ENCODE results near the gene FOXD3.
"Not testable (repeated sequence)": the region's sequence is repeated elsewhere in the genome, so short reads cannot be mapped to it uniquely, and the experiment has no call there.

Gene FOXD3

GRCh38 chr1:63321066-63321784, 1.1 kb upstream of the FOXD3 start:
- DNase-seq (ENCODE audit: low spot score) = no peak

DNA sequence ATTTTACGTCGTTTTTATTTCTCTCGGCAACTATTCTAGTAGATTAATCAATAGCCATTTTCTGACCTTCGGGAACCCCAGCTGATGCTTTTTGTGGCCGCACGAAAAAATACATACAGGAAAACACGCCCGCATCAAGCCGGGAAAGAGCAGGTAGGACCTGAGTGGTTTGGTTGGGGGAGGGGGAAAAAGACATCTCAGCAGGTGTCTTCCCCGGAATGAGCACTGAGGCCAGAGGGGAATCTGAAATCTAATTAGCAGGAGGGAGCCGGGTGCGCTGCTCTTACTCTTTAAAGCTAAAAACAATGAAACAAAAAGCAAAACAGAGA, 618 bp upstream of the FOXD3 start:
- DNase-seq (ENCODE audit: low spot score) = no peak

GRCh38 chr1:63322944-63323864, 837 bp downstream of the FOXD3 start:
- DNase-seq (ENCODE audit: low spot score) = no peak

- DNase-seq (ENCODE audit: low spot score) = no peak
Observed at GRCh38 chr1:63323865-63324778, 1.8 kb downstream of the FOXD3 start.

DNA sequence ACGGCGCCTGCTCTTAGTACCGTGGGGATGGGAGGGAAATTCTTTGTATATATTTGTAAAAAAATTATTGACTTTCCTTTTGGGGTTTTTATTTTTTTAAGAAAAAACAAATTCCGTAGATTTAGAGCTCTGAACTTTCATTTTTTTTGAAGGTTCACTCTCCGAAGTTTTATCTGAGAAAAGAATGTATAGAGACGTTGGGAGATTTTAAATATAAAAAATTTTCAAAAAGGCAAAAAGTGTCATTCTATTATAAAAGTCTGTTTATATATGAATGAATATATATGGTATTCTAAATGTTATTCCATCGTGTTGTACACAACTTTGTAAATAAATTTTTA, 2.4 kb downstream of the FOXD3 start:
- no peak for DNase-seq (ENCODE audit: low spot score)

DNA sequence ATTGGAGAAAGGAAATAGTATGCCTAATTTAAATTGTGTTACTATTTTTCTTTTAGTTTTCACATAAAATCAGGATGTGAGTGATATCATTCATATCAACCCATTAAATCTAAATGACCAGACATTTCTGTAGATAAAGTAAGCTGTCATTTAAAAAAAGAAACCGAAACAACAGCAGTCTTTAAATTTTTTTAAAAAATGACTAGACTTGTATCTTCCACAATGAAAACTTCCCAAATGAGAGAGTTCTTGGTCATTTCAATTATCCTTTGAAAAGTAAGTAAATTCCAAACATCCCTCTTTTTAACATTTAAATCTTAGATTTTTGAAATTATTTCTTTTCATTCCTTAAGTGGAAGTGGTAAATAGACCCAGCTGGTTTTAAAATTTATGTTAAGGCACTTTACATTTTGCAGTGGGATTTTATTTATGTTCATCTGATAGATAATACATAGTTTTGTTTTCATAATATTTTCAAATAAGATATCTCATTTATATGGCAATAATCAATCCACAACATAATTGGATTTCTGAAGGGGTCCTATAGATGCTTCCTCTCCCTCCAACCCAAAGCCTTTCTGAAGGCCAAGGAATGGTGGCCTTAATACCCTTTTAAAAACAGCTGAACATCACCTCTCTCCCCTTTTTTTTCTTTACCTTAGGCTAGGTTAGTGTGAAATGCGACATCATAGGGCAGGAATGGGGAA, 3.1 kb downstream of the FOXD3 start:
- DNase-seq (ENCODE audit: low spot score) = no peak

GRCh38 chr1:63326106-63326472, 3.7 kb downstream of the FOXD3 start:
- DNase-seq (ENCODE audit: low spot score) = no peak

DNA sequence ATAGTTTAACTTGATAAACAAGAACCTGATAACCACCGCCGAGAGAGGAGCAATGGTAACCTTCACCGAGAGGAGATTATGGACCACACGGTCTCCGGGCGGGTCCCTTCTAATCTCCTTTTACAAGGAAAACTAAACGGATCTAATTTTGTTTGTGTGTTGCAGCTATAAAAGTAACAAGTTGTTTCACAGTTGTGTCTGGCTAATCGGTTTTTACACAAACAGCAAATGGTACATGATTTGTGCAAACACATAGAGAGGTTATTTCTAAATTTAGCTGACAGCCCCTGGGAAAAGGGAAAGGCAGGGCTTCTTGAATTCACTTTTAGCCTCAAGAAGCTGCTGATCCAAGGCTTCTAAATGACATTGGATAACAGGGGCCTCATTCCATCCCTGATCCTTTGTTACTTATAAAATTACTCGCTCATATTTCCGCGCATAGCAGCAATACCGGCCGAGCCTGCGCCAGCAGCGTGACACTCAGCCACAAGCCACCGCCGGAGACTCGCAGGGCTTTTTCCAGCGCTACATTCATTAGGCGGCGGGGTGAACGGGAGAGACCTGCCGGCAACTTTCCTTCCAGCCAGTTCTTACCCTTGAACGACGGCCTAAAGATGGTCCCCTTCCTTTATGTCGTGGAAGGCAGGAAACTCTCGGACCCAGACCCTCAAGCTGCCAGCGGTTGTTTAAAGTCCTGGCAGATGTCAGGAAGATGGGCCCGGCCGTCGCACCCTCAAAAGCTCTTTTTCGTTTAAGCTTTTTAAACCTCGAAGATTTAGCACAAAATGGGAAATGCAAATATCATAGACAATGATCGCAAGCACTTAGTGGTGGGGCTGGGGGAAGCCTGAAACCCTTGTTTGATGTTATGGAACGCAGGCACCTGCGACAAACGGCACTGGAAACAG, 4.4 kb downstream of the FOXD3 start:
- no peak for DNase-seq (ENCODE audit: low spot score)

GRCh38 chr1:63327417-63328054, 5.2 kb downstream of the FOXD3 start:
- peak; percentile 85 for DNase-seq (ENCODE audit: low spot score)

- DNase-seq (ENCODE audit: low spot score) = no peak
Observed at GRCh38 chr1:63328122-63328521, 5.8 kb downstream of the FOXD3 start.

DNA sequence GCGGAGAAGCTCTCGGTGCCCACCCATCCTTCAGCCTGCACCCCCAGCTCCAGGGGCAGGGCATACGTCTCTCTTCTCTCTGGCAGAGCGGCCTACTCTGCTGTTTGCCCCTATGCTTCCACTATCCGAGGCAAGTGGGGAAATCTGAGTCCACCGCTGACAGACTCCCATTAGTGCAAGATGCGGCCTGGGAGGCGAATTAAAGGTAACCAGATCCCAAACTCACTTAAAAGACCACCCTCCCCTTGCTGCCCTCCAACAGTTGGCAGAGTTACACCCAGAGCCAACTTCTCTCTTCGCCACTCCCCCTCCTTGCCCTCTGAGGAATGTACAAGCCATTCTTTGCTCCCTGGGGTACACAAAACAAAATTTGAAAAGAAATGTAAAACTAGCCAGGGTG, 6.4 kb downstream of the FOXD3 start:
- DNase-seq (ENCODE audit: low spot score) = no peak

DNA sequence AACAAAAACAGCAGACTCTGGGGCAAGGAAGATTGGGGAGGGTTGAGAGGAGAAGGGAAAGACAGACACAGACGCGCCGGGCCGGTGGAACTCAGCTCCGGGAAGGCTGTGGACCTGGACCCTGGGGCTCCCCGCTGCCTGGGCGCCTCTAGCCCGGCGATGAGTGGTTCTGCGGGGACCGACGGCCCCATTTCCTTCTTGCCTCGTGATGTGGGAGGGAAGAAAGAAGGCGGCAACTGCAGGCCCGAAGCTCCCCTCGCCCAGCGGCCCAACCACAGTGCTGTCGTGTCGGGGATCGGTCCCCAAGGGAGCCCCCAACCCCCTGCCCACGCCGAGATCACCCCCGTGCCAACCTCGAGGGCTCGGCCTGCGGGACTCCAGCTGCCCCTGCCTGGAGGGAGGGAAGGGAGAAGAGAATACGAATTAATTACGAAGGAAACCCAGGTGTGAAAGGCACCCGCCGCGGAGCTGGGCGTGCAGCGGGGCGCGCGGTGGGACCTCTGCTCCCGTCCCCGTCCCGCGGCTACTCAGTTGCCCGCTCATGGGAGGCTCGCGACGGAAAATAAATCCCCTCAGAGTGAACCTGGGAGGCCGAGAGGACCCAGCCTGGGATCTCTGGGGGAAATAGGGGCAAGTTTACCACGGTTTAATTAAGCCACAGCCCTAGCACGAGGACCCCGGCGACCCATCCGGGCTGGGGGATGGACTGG, 7.4 kb downstream of the FOXD3 start:
- no peak for DNase-seq (ENCODE audit: low spot score)

DNA sequence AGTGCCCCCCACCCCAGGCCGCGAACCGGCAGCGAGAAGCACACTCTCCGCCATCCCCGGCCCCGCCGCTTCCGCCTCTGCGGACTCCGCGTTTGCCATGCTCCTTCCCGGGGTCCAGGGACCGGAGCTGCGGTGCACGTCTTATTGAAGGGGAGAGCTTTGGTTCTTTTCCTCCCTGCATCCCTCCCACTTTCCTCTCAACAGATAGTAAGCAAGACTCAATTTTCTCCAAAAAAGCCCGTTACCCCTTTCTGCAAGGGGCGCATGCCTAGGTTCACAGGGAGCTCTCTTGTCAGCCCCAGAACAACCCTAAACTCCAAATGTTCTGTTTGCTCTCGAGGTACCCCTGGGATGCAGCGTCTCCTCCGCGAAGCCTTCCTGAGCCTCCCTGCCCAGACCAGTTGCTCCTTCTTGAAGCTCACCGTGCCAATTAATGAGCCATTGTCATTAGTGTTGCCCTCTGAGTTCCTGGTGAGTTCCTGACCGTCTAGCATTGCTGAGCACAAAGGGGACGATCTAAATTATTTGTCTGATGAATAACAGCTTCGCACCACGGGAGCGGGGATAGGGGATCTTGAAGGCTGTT, 8.1 kb downstream of the FOXD3 start:
- no peak for DNase-seq (ENCODE audit: low spot score)

GRCh38 chr1:63342402-63342801, 20.0 kb downstream of the FOXD3 start:
- DNase-seq (ENCODE audit: low spot score) = no peak

DNA sequence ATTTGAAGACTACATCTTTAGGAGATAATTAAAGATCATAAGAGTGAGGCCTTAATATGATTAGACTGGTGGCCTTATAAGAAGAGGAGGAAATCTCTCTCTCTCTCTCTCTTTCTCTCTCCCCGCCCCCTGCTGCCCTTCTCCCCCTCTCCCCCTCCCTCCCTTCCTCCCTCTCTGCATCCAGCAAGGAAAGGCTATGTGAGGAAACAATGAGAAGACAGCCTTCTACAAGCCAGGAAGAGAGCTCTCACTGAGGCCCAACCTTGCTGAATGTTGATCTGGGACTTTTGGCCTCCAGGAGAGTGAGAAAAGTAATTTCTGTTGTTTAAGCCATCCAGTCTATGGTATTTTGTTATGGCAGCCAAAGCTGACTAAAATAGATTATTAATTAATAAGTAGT, 21.6 kb downstream of the FOXD3 start:
- no peak for DNase-seq (ENCODE audit: low spot score)

GRCh38 chr1:63350320-63350719, 28.0 kb downstream of the FOXD3 start:
- DNase-seq (ENCODE audit: low spot score) = no peak

DNA sequence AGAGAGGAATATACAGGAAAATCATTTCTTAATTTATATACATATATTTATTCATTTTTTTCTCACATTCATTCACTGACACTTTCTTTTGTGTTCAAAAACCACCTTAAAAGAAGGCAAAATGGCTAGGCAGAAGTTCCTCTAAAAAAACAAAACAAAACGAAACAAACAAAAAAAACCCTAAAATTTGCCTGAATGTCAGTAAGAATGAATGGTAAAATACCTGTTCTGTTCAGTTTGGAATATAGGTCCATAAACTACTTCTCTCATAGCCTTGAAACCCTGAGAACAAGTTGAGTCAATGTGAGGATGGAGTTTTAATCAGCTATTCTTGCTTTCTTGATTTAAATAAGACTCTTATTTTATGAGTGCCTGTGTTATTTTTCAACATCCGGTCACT, 30.4 kb downstream of the FOXD3 start:
- DNase-seq (ENCODE audit: low spot score) = no peak

- not testable (repeated sequence) for DNase-seq (ENCODE audit: low spot score)
Observed at GRCh38 chr1:63356234-63356633, 33.9 kb downstream of the FOXD3 start.

- no peak for DNase-seq (ENCODE audit: low spot score)
Observed at GRCh38 chr1:63359561-63359960, 37.2 kb downstream of the FOXD3 start.

All from HuH-7.5 (cell line).